GM11168 (cell line): ENCODE data around the gene FARP1.
"Not testable (repeated sequence)": the region's sequence is repeated elsewhere in the genome, so short reads cannot be mapped to it uniquely, and the experiment has no call there.

Experiments used
- in situ Hi-C: fragments of 300-500 bp; cut with MboI; formaldehyde crosslinking; loops from one replicate; pipeline ENCODE4 v1.12.0; 2022; ENCODE audit warnings: low sequenced_read_pairs; ENCODE audit not compliant: unreplicated experiment

The FARP1 gene

DNA sequence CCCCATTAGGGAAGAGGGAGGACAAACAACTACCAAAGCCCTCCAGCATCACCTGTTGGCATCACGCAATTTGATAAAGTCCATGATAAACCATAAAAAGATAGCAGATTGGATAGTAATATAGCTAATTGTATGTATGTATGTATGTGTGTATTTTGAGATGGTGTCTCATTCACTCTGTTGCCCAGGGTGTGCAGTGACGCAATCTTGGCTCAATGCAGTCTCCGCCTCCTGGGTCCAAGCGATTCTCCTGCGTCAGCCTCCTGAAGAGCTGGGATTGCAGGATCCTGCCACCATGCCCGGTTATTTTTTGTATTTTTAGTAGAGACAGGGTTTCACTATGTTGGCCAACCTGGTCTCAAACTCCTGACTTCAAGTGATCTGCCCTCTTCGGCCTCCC is 108.8 kb downstream of the FARP1 start:
- in situ Hi-C loops = no loop called here

DNA sequence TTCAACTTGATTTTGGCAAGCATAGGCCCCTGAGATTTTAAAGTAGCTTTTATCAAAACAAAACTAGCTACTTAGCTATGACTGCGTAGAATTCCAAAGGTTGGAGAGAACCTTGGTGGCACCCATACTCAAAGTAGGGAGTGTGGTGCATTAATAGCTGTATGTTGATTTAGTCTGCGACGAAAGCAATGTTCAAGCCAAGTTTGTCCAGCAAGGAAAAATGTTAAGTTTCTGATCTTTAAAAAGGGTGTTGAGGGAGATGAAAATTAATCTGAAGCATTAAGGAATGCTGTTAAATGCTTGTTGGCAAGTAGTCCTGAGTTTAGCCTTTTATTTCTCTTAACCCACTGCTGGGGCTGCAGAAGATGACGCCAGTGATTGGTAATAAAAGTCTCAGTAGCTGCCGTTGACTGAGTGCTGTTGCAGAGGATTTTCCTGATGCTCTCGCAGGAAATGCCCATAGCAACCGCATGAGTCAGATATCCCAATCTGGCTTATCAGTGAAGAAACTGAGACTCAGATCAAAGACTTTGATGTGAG is 110.1 kb downstream of the FARP1 start:
- in situ Hi-C loops = no loop called here

DNA sequence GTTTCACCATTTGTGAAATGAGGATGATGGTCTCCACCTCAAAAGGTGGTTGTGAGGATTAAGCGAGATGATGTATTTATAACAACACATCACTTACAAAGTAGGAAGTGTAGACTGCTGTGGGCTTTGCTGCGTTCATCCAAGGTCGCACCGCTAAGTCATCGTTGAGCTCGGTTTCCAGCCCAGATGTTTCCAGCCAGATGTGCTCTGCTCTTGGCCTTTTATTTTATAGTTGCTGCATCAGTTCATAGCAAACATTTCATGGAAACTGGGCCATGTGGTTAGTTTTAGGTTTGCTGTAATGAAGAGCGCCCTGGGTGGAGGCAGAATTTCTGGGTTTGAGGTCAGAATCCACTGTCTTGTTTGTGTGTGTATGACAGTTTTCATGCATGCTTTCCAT is 110.6 kb downstream of the FARP1 start:
- in situ Hi-C loops = no loop called here

DNA sequence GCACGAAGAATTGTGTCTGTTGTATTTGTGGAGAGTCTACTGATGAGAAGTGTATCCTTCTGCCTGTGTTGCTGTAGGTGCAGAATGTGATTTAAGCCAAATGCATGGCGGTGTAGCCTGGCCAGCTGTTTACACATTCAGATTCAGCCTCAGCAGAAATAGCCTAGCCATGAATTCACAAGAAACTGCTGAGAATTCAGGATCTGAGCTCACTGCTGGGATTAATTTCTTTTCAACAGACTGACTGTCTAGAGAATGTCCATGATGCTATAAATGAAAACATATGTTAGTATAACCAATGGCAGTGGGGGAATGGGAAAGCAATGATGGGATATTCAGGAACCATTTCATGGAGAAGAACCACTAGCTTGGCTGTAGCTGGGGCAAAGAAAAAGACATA is 111.6 kb downstream of the FARP1 start:
- in situ Hi-C loops = no loop called here

DNA sequence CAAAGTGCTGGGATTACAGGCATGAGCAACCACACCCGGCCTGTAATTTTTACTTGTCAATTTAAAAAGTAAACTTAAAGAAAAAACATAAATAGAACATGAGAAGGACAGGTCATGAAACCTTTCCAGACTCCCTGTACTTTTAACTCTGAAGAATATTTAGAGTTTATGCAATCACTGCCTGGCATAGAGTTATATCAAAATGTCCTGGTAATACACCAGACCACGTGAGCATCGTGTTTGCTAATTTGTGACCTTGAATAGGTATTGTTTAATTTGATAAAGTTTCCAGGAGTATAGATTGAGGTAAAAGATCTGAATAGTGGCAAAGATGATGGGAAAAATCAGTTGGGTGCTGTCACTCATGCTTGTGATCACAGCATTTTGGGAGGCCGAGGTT is 115.3 kb downstream of the FARP1 start:
- in situ Hi-C loops = no loop called here

DNA sequence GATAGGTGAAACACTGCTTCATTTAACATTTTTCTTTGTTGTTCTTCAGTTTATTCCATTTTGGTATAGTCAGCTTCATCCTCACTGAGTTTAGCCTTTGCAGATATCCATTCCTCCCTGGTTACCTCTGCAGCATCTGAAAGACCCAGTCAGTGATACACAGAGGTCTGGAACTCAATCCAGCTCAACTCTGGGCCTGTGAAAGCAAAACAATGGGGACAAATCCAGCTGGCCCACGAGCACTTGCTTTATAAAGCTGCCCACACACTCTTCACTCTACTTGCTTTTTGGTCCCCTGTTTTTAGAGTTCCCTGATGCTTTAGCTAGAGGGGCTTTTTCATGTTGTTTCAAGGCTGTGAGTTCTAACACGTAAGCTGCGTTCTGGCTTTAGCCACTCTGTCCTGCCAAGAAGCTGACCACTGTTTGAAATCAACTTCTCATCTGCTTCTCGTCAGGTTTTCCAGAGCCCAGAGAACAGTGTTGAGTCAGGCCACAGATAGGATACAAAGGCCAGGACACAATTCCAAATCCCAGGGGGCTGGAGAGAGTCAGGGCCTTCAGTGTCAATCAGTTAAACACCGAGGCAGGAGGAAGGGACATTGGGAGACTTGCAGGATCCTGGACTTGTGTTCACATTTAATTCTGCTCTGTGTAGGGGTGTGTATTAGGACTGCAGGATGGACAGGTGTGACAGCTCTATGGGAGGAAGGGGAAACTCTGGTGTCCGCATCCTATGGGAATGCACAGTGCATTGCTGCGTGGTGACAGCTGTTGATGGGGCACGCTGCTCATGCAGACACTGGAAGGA is 117.7 kb downstream of the FARP1 start:
- in situ Hi-C loops = no loop called here

DNA sequence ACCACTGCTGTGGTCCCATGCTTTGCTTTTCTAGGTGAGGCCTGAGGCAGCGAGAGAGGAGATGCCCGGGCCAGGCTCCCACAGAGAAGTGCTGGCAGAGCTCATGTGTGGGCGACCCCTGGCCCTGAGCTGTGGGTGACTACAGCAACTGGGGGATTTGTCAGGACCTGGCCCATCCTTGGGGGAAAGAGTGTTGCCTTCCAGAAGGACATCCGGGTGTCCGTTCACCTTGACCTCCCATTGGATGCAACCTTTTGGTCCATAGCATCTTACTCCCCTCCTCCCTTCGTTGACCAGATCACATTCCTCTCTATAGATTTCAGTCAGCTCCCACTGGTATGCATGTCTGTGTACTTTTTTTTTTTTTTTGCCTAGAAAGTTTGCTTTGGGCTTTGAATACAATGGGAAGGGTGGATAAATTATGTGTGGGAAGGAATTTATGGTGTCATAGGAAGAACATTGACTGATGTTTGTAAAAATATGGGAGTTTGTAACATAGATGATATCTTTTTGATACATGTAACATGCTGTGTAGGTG is 118.3 kb downstream of the FARP1 start:
- in situ Hi-C loops = no loop called here

DNA sequence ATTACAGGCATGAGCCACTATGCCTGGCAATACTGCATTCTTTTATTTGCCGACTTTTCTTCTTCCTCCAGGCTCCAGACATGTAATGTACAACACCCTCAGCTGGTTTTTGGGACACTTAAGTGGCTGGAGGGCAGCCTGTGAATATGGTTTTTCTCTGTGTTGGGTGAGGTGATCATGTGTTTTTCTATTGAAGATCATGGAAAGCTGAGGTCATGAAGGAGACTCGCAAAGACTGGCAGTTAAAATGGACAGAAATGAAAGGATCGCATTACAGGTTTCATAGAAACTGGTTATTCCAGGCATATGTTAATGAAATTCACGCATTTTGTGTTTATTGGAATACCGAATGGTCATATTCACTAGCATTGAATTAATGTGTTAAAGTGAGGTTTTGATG is 119.4 kb downstream of the FARP1 start:
- in situ Hi-C loops = no loop called here

DNA sequence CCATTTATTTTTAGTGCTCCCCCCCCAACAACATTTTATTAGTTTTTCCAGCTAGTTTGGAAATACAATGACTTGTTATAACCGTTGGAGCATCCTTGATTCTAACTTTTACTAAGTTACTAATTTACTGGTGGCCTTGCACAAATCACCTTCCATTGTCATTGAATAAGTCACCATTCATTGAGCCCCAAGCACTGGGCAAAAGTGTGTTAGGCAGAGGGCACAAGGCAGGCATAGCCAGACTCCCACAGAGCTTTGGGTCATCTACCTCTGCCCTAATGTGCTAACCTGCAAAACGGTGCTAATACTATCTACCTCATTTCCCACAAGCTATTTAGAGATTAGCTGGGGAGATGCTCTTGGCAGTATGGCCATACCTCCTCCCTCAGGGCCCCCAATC is 120.9 kb downstream of the FARP1 start:
- in situ Hi-C loops = no loop called here

DNA sequence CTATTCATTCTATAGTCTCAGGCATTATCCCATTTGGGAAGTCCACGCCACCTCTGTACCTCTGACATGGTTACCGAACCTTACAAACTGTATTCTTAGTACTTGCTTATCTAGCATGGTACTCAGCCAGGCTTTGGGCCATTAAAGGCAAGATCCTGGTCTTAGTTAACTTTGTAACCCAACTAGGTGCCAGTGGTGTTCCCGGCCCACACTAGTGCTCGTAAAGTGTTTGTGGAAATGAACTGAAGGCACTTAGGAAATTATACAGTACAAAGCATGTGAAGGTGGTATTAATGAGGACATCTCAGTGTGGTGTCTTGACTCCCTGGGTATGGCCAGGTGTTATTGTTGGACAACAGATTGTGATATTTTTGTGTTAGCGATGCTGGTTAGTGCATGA is 122.0 kb downstream of the FARP1 start:
- in situ Hi-C loops = no loop called here

DNA sequence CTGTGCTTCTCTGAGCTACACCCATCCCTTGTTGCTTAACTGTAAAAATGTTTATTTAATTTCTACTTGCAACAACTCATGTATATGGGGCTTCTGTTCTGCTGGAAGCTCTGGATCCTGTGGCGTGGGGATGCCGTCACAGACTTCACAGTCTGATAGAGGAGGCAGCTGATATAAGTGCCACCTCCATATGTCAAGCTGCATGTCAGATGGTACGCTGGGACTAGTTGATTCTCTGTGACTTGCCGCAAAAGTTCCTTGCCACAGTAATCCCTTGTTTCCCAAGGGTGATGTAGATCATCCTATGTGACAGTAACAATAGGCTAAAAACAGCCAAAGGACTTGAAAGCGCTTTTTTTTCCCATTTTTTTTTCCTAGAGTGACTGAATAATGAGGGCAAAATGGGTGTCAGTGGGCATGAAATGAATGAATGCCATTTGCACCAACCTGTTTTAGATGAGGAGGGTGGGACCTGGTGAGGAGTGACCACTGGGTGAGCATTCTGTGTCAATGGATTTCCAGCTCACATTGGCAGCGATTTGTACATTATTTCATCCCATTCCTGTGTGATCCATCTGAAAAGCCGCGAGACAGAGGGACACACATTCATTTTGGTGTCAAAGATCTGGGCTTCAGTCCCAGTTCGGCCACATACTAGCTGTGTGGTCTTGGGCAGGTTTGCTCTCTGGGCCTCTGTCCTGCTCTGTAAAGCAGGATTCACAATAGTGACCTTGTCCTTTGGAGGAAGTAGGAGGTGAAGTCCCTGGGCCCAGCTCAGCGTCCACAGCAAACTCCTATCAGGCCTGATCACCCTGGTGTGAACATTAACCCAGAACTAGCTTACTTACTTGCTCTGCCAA is 123.0 kb downstream of the FARP1 start:
- in situ Hi-C loops = no loop called here

DNA sequence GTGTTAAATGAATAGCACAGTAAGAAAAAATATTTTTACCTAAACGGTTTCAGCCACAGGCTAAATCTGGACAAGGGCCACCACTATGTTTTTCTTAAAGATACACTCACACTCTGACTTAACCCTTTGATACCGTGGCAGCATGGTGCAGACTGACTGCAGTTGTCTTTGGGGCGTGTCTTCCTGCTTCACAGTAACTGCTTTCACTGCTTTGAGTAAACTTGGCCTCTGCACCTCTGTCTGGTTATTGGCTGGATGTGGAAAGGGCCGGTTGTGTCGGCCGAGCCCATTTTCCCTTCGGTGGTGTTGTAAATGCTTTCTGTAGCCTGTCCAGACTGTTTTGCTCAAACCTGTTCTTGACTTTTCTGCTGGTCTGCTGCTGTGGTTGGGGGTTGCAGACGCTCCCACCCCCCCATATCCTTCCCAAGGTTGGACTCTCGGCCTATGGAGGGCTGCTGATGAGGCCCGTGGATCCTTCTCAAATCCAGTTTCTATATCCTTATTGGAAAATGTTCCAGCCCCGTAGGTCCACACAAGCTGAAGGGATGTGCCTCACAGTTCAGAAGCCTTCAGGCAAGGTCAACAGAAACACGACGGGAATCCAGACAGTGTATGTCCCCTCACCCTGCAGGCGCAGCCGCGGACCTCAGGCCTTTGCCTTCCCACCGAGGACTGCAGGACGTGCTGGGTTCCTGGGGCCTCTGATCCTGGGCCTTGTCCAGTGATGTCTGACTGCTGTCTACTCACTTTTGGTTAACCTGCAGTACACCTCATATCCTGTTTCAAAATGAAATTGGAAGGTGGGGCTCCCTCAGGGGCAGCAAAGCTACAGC is 124.4 kb downstream of the FARP1 start:
- in situ Hi-C loops = no loop called here

DNA sequence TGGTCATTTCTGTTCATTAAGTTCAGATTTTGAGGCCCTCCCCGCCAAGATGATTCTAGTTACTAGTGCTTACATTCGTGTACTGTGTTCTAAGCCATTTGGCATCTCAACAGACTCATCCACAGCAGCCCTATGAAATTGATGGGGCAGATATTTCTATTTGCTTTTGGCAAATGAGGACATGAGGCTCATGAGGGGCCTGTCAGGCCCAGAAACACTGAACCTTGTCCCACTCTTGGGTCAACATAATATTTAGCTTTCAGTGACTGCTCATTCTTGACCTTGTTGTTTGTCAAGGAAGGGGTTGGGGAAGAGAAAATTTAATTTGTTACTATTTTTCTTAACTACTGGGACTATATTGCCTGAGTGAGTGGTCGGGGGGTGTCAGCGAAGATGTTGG is 126.5 kb downstream of the FARP1 start:
- in situ Hi-C loops = no loop called here

DNA sequence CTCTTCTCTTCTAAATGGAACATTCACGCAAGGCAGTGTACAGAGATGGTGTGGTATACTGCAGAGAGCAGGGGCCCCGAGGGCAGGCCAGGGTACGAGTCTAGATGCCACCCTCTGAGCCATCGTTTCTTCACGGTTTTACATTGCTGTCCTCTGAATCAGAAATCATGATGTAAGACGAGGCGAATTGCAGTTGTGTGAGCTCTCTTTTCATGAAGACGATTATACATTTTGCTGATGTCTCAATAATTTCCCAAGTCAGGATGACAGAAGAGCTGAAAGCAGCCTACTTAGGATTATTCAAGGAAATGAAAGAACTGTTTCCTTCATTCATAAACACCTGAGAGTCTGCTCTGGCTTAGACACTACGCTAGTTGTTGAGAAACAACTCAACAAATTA is 127.9 kb downstream of the FARP1 start:
- in situ Hi-C loops = no loop called here

DNA sequence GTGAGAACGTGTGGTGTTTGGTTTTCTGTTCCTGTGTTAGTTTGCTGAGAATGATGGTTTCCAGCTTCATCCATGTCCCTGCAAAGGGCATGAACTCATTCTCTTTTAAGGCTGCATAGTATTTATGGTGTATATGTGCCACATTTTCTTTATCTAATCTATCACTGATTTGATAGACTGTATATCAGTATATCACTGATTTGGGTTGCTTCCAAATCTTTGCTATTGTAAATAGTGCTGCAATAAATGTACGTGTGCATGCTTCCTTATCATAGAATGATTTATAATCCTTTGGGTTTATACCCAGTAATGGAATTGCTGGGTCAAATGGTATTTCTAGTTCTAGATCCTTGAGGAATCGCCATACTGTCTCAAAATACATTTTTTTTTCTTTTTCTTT is 128.8 kb downstream of the FARP1 start:
- in situ Hi-C loops = not testable (repeated sequence)

DNA sequence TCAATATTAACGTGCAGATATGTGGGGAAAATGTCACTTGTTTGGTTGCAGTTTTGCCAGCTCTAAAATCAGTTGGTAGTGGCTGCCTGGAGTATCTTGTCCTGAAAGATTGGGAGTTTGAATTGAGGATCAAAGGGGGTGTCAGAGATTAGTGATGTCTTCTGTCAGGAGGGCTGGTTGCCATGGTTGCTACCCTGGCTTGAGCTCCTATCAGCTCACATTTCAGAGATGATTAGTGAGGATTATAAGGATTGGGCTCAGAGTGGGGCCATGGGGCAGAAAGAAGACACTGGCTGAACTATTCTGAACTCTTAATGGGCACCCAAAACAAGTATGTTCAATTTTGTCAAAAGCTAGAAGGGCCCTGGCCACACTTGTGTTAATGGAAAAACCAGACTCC is 129.7 kb downstream of the FARP1 start:
- in situ Hi-C loops = no loop called here

DNA sequence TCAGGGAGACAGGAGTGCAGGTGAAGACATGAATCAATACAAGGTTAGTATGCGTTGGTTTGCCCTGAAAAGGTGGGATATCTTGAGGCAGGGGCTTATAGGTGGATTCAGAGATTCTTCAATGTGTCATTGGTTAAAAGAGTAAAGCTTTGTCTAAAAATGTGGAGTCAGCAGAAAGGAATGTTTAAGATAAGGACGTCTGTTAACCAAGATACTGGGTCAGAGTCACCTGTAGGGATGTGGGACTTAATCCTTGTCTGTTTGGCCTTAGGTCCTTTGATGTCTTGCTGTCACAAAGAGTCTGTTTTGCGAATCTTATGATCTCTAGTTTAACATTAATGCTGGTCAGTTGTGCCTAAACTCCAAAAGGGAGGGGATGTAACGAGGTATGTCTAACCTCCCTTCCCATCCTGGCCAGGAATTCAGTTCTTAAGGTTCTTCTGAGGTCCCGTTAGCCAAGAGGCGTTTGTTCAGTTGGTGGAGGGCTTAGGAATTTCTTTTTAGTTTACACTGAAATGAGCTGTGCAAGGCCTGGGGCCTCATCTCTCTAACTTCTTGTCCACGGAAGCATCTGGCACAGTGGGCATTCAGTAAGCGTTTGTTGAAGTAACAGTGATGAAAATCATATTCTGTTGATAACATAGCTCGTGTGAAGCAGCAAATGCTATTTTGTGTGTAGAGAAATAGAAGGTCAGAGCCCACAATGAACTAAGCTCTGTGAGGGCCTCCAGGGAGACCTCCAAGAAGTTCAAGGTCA is 130.4 kb downstream of the FARP1 start:
- in situ Hi-C loops = no loop called here

DNA sequence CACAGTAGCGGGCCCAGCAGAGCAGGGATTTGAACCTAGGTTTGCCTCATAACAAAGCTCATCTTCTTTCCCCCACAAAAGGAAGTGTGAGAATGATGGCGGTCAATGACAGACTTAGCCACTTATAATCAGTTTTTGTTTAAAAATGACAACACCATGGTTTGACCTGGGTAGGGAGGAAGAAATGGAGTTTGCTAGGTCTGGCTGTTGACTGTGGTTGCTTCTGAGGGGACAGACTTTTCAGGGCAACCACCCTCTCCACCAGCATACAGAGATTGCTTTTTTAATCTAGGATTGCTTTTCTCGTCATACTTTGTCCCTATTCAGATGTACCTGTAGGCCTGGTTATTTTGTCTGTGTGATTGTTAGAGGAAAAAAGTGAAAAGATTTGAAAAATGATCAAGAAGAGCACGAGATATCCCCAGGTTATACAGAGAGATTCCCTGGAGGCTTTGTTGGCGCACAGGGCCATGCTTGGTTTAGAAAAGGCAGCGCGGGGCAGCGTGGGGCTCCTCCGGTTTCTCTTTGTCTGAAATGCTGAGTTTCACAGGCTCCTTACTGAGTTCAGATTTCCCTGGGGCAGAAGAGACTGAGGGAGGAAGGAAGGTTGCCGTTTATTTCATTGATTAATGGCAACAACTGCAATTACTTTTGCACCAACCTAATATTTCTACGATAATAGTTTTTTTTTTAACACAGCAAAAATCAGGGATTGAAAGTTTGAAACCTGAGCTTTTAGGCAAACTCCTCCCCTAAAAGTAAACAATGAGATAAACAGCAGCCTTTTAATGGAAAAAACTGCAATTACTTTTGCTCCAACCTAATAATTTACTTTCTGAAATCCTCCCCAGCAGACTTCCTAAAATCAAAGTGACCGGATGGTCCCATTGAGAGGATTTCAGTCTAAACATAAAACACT is 131.2 kb downstream of the FARP1 start:
- in situ Hi-C loops = no loop called here
